Measurements from ENCODE around the gene HEPN1.

The HEPN1 gene

GRCh38 chr11:124886476-124886875 is 32.6 kb upstream of the HEPN1 start:
- Histone ChIP-seq H3K9ac (ENCODE audit: low read depth, low read length) (no peak overlapping the region), H3K4me3 (ENCODE audit: low read length) (no peak overlapping the region), H3K36me3 (ENCODE audit: insufficient read depth, low read depth, low read length) (no peaks in the 10 kb centered on the region), H3K9me3 (ENCODE audit: insufficient read depth, low read depth, low read length) (no peaks in the 10 kb centered on the region), H3K27me3 (ENCODE audit: insufficient read depth, low read length) (peaks cover 33% of the 10 kb centered on the region), H3K27ac (ENCODE audit: low read length) (no peak overlapping the region), H3K4me1 (ENCODE audit: insufficient read depth, low read length) (no peaks in the 10 kb centered on the region)

GRCh38 chr11:124886978-124887666 is 31.9 kb upstream of the HEPN1 start:
- no peak overlapping the region for H3K9ac ChIP-seq (ENCODE audit: low read depth, low read length)
- H3K9me3 ChIP-seq (ENCODE audit: insufficient read depth, low read depth, low read length) = no peaks in the 10 kb centered on the region
- H3K36me3 ChIP-seq (ENCODE audit: insufficient read depth, low read depth, low read length) = no peaks in the 10 kb centered on the region
- H3K27me3 ChIP-seq (ENCODE audit: insufficient read depth, low read length) = peaks cover 33% of the 10 kb centered on the region
- no peak overlapping the region for H3K27ac ChIP-seq (ENCODE audit: low read length)
- no peak overlapping the region for H3K4me3 ChIP-seq (ENCODE audit: low read length)
- no peaks in the 10 kb centered on the region for H3K4me1 ChIP-seq (ENCODE audit: insufficient read depth, low read length)

- Histone ChIP-seq H3K27ac (ENCODE audit: low read length) (no peak overlapping the region), H3K9ac (ENCODE audit: low read depth, low read length) (no peak overlapping the region), H3K27me3 (ENCODE audit: insufficient read depth, low read length) (peaks cover 35% of the 10 kb centered on the region), H3K4me3 (ENCODE audit: low read length) (no peak overlapping the region), H3K4me1 (ENCODE audit: insufficient read depth, low read length) (no peaks in the 10 kb centered on the region), H3K36me3 (ENCODE audit: insufficient read depth, low read depth, low read length) (no peaks in the 10 kb centered on the region), H3K9me3 (ENCODE audit: insufficient read depth, low read depth, low read length) (no peaks in the 10 kb centered on the region)
These were observed 31.4 kb upstream of the HEPN1 start for GRCh38 chr11:124887667-124888013.

- no peak overlapping the region for H3K9ac ChIP-seq (ENCODE audit: low read depth, low read length)
- peaks cover 39% of the 10 kb centered on the region for H3K27me3 ChIP-seq (ENCODE audit: insufficient read depth, low read length)
- no peaks in the 10 kb centered on the region for H3K9me3 ChIP-seq (ENCODE audit: insufficient read depth, low read depth, low read length)
- no peak overlapping the region for H3K4me3 ChIP-seq (ENCODE audit: low read length)
- H3K4me1 ChIP-seq (ENCODE audit: insufficient read depth, low read length) = no peaks in the 10 kb centered on the region
- H3K36me3 ChIP-seq (ENCODE audit: insufficient read depth, low read depth, low read length) = no peaks in the 10 kb centered on the region
- no peak overlapping the region for H3K27ac ChIP-seq (ENCODE audit: low read length)
These were observed 29.6 kb upstream of the HEPN1 start for GRCh38 chr11:124889191-124890091.

GRCh38 chr11:124890151-124890550 is 28.9 kb upstream of the HEPN1 start:
- Histone ChIP-seq H3K4me3 (ENCODE audit: low read length) (no peak overlapping the region), H3K36me3 (ENCODE audit: insufficient read depth, low read depth, low read length) (no peaks in the 10 kb centered on the region), H3K9ac (ENCODE audit: low read depth, low read length) (no peak overlapping the region), H3K9me3 (ENCODE audit: insufficient read depth, low read depth, low read length) (no peaks in the 10 kb centered on the region), H3K27me3 (ENCODE audit: insufficient read depth, low read length) (peaks cover 35% of the 10 kb centered on the region), H3K4me1 (ENCODE audit: insufficient read depth, low read length) (no peaks in the 10 kb centered on the region), H3K27ac (ENCODE audit: low read length) (no peak overlapping the region)

- Histone ChIP-seq H3K27me3 (ENCODE audit: insufficient read depth, low read length) (peaks cover 35% of the 10 kb centered on the region), H3K27ac (ENCODE audit: low read length) (no peak overlapping the region), H3K9me3 (ENCODE audit: insufficient read depth, low read depth, low read length) (no peaks in the 10 kb centered on the region), H3K36me3 (ENCODE audit: insufficient read depth, low read depth, low read length) (no peaks in the 10 kb centered on the region), H3K9ac (ENCODE audit: low read depth, low read length) (no peak overlapping the region), H3K4me3 (ENCODE audit: low read length) (no peak overlapping the region), H3K4me1 (ENCODE audit: insufficient read depth, low read length) (no peaks in the 10 kb centered on the region)
These were observed 28.2 kb upstream of the HEPN1 start for GRCh38 chr11:124890683-124891372.

- no peak overlapping the region for H3K9ac ChIP-seq (ENCODE audit: low read depth, low read length)
- no peak overlapping the region for H3K4me3 ChIP-seq (ENCODE audit: low read length)
- no peaks in the 10 kb centered on the region for H3K4me1 ChIP-seq (ENCODE audit: insufficient read depth, low read length)
- peaks cover 35% of the 10 kb centered on the region for H3K27me3 ChIP-seq (ENCODE audit: insufficient read depth, low read length)
- H3K27ac ChIP-seq (ENCODE audit: low read length) = no peak overlapping the region
- no peaks in the 10 kb centered on the region for H3K9me3 ChIP-seq (ENCODE audit: insufficient read depth, low read depth, low read length)
- no peaks in the 10 kb centered on the region for H3K36me3 ChIP-seq (ENCODE audit: insufficient read depth, low read depth, low read length)
These were observed 27.6 kb upstream of the HEPN1 start for GRCh38 chr11:124891373-124891861.

GRCh38 chr11:124892146-124892545 is 26.9 kb upstream of the HEPN1 start:
- no peak overlapping the region for H3K27ac ChIP-seq (ENCODE audit: low read length)
- peaks cover 35% of the 10 kb centered on the region for H3K27me3 ChIP-seq (ENCODE audit: insufficient read depth, low read length)
- H3K36me3 ChIP-seq (ENCODE audit: insufficient read depth, low read depth, low read length) = no peaks in the 10 kb centered on the region
- no peaks in the 10 kb centered on the region for H3K9me3 ChIP-seq (ENCODE audit: insufficient read depth, low read depth, low read length)
- no peaks in the 10 kb centered on the region for H3K4me1 ChIP-seq (ENCODE audit: insufficient read depth, low read length)
- no peak overlapping the region for H3K9ac ChIP-seq (ENCODE audit: low read depth, low read length)
- H3K4me3 ChIP-seq (ENCODE audit: low read length) = no peak overlapping the region

- Histone ChIP-seq H3K9ac (ENCODE audit: low read depth, low read length) (no peak overlapping the region), H3K36me3 (ENCODE audit: insufficient read depth, low read depth, low read length) (no peaks in the 10 kb centered on the region), H3K27ac (ENCODE audit: low read length) (no peak overlapping the region), H3K27me3 (ENCODE audit: insufficient read depth, low read length) (peaks cover 30% of the 10 kb centered on the region), H3K4me3 (ENCODE audit: low read length) (no peak overlapping the region), H3K4me1 (ENCODE audit: insufficient read depth, low read length) (no peaks in the 10 kb centered on the region), H3K9me3 (ENCODE audit: insufficient read depth, low read depth, low read length) (no peaks in the 10 kb centered on the region)
These were observed 26.1 kb upstream of the HEPN1 start for GRCh38 chr11:124892750-124893454.

- Histone ChIP-seq H3K27ac (ENCODE audit: low read length) (no peak overlapping the region), H3K9ac (ENCODE audit: low read depth, low read length) (no peak overlapping the region), H3K4me1 (ENCODE audit: insufficient read depth, low read length) (peaks cover 5% of the 10 kb centered on the region; the same call in 1 of the 2 replicates), H3K36me3 (ENCODE audit: insufficient read depth, low read depth, low read length) (no peaks in the 10 kb centered on the region), H3K27me3 (ENCODE audit: insufficient read depth, low read length) (peaks cover 20% of the 10 kb centered on the region; the same call in 1 of the 2 replicates), H3K4me3 (ENCODE audit: low read length) (no peak overlapping the region), H3K9me3 (ENCODE audit: insufficient read depth, low read depth, low read length) (no peaks in the 10 kb centered on the region)
These were observed 25.2 kb upstream of the HEPN1 start for GRCh38 chr11:124893781-124894401.
